ENCODE measurements around the gene TFCP2L1.

- TF ChIP-seq CTCF (conservative IDR thresholded peaks at IDR 0.05; ENCODE audit: low read depth, low read length) (no peak), USF2 (IDR thresholded peaks at IDR 0.05; ENCODE audit: low read depth, low read length) (no peak), POLR2A (IDR thresholded peaks at IDR 0.05; ENCODE audit: low read depth, low read length) (no peak), MXI1 (IDR thresholded peaks at IDR 0.05; ENCODE audit: borderline replicate concordance, low read depth, low read length) (no peak), NFE2L2 (IDR thresholded peaks at IDR 0.05; ENCODE audit: low read depth, low read length) (no peak), RAD21 (IDR thresholded peaks at IDR 0.05; ENCODE audit: low read length) (no peak), MAZ (IDR thresholded peaks at IDR 0.05; ENCODE audit: borderline replicate concordance, low read depth, low read length) (no peak), RCOR1 (IDR thresholded peaks at IDR 0.05; ENCODE audit: insufficient replicate concordance, low read length) (no peak)
Observed at GRCh38 chr2:121282800-121283385, 2.1 kb downstream of the TFCP2L1 start.
